ENCODE measurements around the gene BUB1.

GRCh38 chr2:110717734-110718133, 39.9 kb upstream of the BUB1 start:
- TF ChIP-seq CTCF (conservative IDR thresholded peaks at IDR 0.05; ENCODE audit: low read length) (no peak), EZH2phosphoT487 (IDR thresholded peaks at IDR 0.05; ENCODE audit: borderline replicate concordance, low read depth, low read length) (no peak)
